ENCODE measurements around the gene SEPTIN2.

The SEPTIN2 gene

GRCh38 chr2:241315879-241316631 is at the start of gene SEPTIN2:
TSS of gene SEPTIN2 (plus strand) at chr2:241315925. CDS start at chr2:241324233, 8,308 bp downstream.
- peak within 1 kb of the TSS; percentile 98 for H3K4me3 ChIP-seq (replicated peaks; ENCODE audit: low read depth, low read length)
- peak; percentile 53 for DNase-seq (ENCODE audit: low read depth)
- no peak for TF ChIP-seq CTCF (IDR thresholded peaks at IDR 0.05; ENCODE audit: low read length, missing control alignments)

- TF ChIP-seq CTCF (IDR thresholded peaks at IDR 0.05; ENCODE audit: low read length, missing control alignments) = no peak
- DNase-seq (ENCODE audit: low read depth) = no peak
- H3K4me3 ChIP-seq (replicated peaks; ENCODE audit: low read depth, low read length) = no peak overlapping the region
Observed at GRCh38 chr2:241267249-241268067, 48.3 kb upstream of the SEPTIN2 start.

- peak; percentile 18 for DNase-seq (ENCODE audit: low read depth)
- no peak for TF ChIP-seq CTCF (IDR thresholded peaks at IDR 0.05; ENCODE audit: low read length, missing control alignments)
- no peak overlapping the region for H3K4me3 ChIP-seq (replicated peaks; ENCODE audit: low read depth, low read length)
Observed at GRCh38 chr2:241268306-241268705, 47.4 kb upstream of the SEPTIN2 start.

- H3K4me3 ChIP-seq (replicated peaks; ENCODE audit: low read depth, low read length) = no peak overlapping the region
- TF ChIP-seq CTCF (IDR thresholded peaks at IDR 0.05; ENCODE audit: low read length, missing control alignments) = no peak
- no peak for DNase-seq (ENCODE audit: low read depth)
Observed at GRCh38 chr2:241268716-241269445, 46.8 kb upstream of the SEPTIN2 start.

GRCh38 chr2:241269707-241270520 is 45.8 kb upstream of the SEPTIN2 start:
- TF ChIP-seq CTCF (IDR thresholded peaks at IDR 0.05; ENCODE audit: low read length, missing control alignments) = no peak
- no peak for DNase-seq (ENCODE audit: low read depth)
- peak overlapping the region; percentile 87 for H3K4me3 ChIP-seq (replicated peaks; ENCODE audit: low read depth, low read length)

GRCh38 chr2:241270531-241270930 is 45.2 kb upstream of the SEPTIN2 start:
- TF ChIP-seq CTCF (IDR thresholded peaks at IDR 0.05; ENCODE audit: low read length, missing control alignments) = no peak
- DNase-seq (ENCODE audit: low read depth) = no peak
- H3K4me3 ChIP-seq (replicated peaks; ENCODE audit: low read depth, low read length) = peak overlapping the region; percentile 87
